NCI-H1105 treated with DMSO at 0.1 percent for 48 hours (cell line): ENCODE measurements around the gene RPL22L1.
A peak's percentile ranks its signal among the peaks of the same experiment; 100 is the strongest.
"Not testable (repeated sequence)": the region's sequence is repeated elsewhere in the genome, so short reads cannot be mapped to it uniquely, and the experiment has no call there.

Experiments used
- DNase-seq: peaks from one replicate; lab custom pipeline; 2025; lab: John Stamatoyannopoulos, UW

The RPL22L1 gene

DNA sequence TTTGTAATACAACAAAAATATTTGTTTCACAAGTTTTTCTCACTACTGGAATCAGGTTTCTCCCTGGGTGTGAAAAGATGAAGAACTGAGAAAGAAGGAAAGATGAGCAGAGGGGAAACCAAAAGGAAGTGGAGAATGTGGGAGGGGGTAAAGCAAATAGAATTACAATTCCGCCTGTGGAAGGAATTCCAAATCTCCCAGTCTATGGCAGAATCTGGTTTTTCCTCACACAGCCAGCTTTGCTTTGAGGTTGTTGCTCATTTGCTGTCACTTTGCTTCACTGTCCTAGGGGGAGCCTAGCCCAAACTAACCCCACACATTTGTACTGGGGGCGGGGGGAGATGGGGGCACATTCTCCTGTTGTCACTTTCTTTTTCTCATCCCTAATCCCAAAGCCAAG lies 43.9 kb downstream of the RPL22L1 start:
- DNase-seq = no peak

GRCh38 chr3:170823562-170823961 lies 46.4 kb downstream of the RPL22L1 start:
- DNase-seq = not testable (repeated sequence)

- not testable (repeated sequence) for DNase-seq
Observed at GRCh38 chr3:170818325-170818724, 51.7 kb downstream of the RPL22L1 start.

DNA sequence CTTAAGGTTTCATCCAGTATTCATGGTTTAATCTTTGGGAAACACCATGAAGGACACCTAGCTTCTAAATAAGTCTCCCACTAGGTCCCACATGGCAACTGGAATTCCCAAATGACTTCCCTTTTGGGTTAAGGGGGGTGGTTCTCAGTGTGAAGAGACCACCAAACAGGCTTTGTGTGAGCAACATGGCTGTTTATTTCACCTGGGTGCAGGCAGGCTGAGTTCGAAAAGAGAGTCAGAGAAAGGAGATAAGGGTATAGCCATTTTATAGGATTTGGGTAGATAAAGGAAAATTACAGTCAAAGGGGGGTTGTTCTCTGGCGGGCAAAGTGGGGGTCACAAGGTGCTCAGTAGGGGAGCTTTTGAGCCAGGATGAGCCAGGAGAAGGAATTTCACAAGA lies 52.5 kb downstream of the RPL22L1 start:
- not testable (repeated sequence) for DNase-seq

GRCh38 chr3:170816841-170817240 lies 53.2 kb downstream of the RPL22L1 start:
- DNase-seq = no peak

GRCh38 chr3:170816341-170816740 lies 53.7 kb downstream of the RPL22L1 start:
- no peak for DNase-seq

- DNase-seq = no peak
Observed at GRCh38 chr3:170815936-170816335, 54.1 kb downstream of the RPL22L1 start.

DNA sequence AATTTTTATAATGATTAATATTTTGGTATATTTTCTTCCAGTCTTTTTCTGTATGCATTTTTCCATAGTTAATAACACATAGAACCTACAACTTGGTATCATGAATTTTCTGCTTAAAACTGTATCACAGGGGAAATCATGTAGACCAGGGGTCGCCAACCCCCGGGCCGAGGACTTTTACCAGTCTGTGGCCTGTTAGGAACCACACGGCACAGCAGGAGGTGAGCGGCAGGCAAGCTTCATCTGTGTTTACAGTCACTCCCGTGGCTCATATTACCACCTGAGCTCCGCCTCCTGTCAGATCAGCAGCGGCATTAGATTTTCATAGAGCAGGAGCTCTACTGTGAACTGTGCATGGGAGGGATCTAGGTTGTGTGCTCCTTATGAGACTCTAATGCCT lies 54.7 kb downstream of the RPL22L1 start:
- peak; percentile 84 for DNase-seq
